OCI-LY1 (cell line): ENCODE measurements around the gene CCDC142.

Source experiments
- EZH2 ChIP-seq: fragments of 200-600 bp; sonication (generic), shearing (Covaris generic); IDR thresholded peaks from 2 replicates; pipeline ENCODE4 v1.8.0; 2017; ENCODE audit warnings: borderline replicate concordance, mixed run types, mild to moderate bottlenecking, antibody characterized with exemption, low read length, moderate library complexity, mixed read lengths
- TF ChIP-seq, protein P1 (sequence below): fragments of 200-600 bp; sonication (generic), shearing (Covaris generic); IDR thresholded peaks from 2 replicates; pipeline ENCODE4 v1.5.1; 2017; ENCODE audit warnings: mild to moderate bottlenecking, antibody characterized with exemption, low read length, moderate library complexity, mixed read lengths

DNA sequence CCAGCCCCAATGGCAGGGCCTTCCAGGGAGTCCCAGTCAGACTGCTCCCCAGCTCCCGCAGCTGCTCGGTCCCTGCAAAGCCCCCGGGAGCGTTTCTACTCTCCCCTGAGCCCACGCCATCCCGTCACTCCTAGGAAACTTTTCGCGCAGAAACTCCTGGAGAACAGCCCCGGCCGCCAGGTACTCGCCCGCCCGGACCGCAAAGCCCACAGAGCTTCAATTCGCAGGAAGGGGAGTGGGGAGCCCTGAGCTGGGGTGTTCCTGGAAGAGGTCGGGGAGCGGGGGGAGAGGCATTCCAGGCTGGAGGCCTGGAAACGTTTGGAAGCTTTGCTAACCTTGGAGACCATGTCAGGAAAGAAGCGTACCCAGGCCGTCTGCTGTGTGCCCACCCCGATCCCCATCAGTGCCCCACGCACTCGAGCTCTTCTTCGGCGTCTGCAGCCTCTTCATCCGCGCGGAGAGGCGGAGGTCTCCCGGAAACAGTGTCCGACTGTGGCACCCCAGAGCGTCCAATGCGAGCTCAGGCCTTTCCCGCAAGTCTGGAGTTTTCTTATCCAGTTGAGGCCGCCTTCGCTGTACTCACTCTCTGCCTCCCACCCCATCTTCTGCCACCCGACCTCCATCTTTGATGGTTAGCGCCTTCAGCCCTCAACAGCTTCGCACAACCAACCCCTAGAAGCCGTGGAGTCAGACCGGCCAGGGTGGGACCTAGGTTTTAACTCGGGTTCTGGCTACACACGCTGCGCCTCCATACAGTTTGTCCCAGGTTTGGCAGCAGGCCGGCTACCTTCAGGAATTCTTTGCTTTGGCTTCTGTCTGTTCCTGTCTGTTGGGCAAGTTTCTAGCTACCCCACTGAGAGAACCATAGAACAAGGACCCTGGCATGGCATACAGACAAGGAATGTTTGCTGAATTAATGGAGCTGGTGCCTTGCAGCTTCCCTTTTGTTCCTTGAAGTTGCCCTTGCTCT lies 21.0 kb upstream of the CCDC142 start:
- TF ChIP-seq, protein P1, sequence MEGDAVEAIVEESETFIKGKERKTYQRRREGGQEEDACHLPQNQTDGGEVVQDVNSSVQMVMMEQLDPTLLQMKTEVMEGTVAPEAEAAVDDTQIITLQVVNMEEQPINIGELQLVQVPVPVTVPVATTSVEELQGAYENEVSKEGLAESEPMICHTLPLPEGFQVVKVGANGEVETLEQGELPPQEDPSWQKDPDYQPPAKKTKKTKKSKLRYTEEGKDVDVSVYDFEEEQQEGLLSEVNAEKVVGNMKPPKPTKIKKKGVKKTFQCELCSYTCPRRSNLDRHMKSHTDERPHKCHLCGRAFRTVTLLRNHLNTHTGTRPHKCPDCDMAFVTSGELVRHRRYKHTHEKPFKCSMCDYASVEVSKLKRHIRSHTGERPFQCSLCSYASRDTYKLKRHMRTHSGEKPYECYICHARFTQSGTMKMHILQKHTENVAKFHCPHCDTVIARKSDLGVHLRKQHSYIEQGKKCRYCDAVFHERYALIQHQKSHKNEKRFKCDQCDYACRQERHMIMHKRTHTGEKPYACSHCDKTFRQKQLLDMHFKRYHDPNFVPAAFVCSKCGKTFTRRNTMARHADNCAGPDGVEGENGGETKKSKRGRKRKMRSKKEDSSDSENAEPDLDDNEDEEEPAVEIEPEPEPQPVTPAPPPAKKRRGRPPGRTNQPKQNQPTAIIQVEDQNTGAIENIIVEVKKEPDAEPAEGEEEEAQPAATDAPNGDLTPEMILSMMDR, result no peak
- no peak for TF ChIP-seq EZH2
